AG10803 (cell line): ENCODE measurements around the gene TMSB10.

ENCODE experiments used
- DNase-seq: peaks from one replicate; pipeline ENCODE4 v3.0.0; 2010; ENCODE audit warnings: low read depth
- H3K4me3 ChIP-seq: 2 replicates; pipeline ENCODE4 v1.5.1; 2011; ENCODE audit warnings: mild to moderate bottlenecking, low read length, control low read depth
- TF ChIP-seq, protein P1 (sequence below): conservative IDR thresholded peaks from 2 replicates; pipeline ENCODE4 v1.5.1; 2011; ENCODE audit warnings: mild to moderate bottlenecking, low read length, control low read depth, inconsistent platforms

TMSB10 gene

DNA sequence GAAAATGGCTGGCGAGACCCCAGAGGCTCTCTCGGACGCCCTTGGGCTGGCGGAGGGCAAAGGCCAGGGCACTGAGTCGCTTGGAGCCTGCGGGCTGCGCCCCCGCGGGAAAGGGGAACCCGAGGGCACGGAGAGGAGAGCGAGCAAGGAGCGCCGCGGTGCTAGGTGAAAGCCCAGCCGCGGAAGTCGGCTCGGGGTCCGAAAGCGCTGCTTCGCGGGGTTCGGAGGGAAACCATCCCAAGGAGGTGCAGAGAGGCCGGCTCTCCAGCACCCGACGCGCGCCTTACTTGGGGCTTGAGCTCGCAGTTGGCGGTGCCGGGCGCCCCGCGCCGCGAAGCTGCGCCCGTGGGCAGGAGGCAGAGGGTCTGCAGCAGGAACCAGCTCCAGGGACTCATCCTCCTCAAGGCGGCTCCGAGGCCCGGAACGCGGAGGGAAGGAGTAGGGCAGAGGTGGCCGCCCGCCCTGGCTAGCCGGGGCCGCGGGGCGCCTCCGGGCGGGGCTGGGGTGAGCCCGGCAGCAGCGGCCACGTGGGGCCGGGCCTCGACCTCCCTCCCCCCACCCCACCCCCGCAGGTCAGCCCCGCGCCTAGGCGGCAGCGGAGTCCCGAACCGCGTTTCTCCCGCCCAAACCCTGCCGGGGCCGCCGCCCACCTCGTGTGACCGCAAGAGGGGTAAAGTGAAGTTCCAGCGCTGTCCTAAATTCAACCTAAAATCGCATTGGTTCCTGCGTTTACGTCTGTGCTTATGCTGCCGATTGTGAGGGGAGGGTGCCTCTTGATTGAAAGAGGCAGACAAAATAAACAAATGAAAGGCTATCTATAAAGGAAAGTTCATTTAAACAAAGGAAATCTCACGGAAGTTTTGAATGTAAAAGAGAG lies 24.6 kb upstream of the TMSB10 start, which contains the start of gene TRABD2A:
TSS of gene TRABD2A (minus strand) at position 440 of the 877 bp plus-strand sequence. CDS start at position 395, 45 bp downstream.
- TF ChIP-seq, protein P1, sequence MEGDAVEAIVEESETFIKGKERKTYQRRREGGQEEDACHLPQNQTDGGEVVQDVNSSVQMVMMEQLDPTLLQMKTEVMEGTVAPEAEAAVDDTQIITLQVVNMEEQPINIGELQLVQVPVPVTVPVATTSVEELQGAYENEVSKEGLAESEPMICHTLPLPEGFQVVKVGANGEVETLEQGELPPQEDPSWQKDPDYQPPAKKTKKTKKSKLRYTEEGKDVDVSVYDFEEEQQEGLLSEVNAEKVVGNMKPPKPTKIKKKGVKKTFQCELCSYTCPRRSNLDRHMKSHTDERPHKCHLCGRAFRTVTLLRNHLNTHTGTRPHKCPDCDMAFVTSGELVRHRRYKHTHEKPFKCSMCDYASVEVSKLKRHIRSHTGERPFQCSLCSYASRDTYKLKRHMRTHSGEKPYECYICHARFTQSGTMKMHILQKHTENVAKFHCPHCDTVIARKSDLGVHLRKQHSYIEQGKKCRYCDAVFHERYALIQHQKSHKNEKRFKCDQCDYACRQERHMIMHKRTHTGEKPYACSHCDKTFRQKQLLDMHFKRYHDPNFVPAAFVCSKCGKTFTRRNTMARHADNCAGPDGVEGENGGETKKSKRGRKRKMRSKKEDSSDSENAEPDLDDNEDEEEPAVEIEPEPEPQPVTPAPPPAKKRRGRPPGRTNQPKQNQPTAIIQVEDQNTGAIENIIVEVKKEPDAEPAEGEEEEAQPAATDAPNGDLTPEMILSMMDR, result no peak
- peak within 1 kb of the TSS; percentile 66 for H3K4me3 ChIP-seq
- DNase-seq, result no peak

GRCh38 chr2:84881581-84882413 lies 23.7 kb upstream of the TMSB10 start:
- peak; percentile 80 for DNase-seq
- H3K4me3 ChIP-seq, result peak overlapping the region; percentile 66
- TF ChIP-seq, protein P1, result peak; percentile 82

GRCh38 chr2:84882414-84882738 lies 23.1 kb upstream of the TMSB10 start:
- H3K4me3 ChIP-seq, result no peak overlapping the region
- no peak for DNase-seq
- TF ChIP-seq, protein P1, result no peak

DNA sequence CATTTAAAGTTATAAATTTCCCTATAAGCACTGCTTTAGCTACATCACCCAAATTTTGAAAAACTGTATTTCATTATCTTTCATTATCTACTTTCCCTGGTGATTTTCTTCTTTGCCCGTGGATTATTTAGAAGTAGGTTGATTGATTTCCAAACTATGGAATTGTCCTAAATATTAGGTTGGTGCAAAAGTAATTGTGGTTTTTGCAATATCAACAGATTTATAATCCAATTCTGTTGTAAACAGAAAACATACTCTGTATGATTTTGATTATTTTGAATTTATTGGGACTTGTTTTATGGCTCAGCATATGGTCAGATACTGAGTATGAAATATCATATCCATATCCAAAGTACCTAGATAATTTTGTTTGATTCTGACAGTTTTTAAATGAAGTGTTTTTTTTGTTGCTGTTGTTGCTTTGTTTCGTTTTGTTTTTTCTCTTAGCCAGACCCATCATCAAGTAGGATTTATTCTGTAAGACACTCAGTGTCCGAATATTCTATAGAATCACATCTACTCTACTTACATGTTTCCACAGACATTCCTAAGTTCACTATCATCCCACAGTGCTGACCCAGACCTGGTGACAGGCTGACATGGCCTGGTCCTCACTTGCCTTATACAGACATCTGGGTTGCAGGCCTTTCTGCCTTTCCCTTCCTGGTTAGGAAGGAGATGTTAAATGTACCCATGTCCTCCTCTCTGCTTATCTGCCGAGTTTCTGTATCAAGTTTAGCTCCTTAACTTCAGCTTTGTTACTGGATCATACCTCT lies 22.5 kb upstream of the TMSB10 start:
- H3K4me3 ChIP-seq, result no peak overlapping the region
- TF ChIP-seq, protein P1, result no peak
- DNase-seq, result no peak

- no peak for DNase-seq
- no peak overlapping the region for H3K4me3 ChIP-seq
- TF ChIP-seq, protein P1, result no peak
These were observed 21.0 kb upstream of the TMSB10 start for GRCh38 chr2:84884449-84884848.

DNA sequence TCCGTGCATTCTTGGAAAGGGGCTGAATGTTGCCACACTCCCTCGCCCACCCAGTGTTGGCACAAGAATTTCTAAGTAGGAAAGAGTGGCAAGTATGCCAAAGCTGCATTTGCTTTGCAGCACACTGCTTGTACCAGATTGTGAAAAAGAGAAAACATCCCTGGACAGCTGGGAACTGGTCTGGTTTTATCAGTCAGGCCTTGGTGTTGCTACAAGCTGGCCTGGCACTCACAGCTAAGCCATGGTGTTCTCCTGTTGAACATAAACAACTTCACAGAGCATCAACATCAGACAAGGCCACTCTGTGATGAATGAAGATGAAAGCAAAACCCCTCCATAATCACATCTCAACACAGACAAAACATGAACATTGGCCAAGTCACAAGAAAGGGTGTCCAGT lies 20.3 kb upstream of the TMSB10 start:
- no peak overlapping the region for H3K4me3 ChIP-seq
- TF ChIP-seq, protein P1, result no peak
- no peak for DNase-seq
